Vagina (tissue), 2 donors: ENCODE results near the gene LONP2.

ENCODE experiments used
- CTCF ChIP-seq, 3 experiments: fragments of 450-650 bp in 2 of 3; fragments of 200-600 bp in 1 of 3; sonication (generic) in 1 of 3; IDR thresholded peaks; one replicate each; pipeline ENCODE4 v1.5.1; 2017 to 2019; ENCODE audit warnings: antibody characterized with exemption in 3 of 3, mild to moderate bottlenecking in 2 of 3, moderate library complexity in 2 of 3
- POLR2AphosphoS5 ChIP-seq, 2 donors: sonication (generic); formaldehyde crosslinking; IDR thresholded peaks; one replicate each; pipeline ENCODE4 v1.9.0; 2017; ENCODE audit warnings: antibody characterized with exemption in 2 of 2, mild to moderate bottlenecking in 2 of 2, low read depth in 1 of 2; ENCODE audit not compliant: insufficient read depth in 1 of 2

- no peak for TF ChIP-seq CTCF (IDR thresholded peaks at IDR 0.05)
- no peak for TF ChIP-seq POLR2AphosphoS5 (IDR thresholded peaks at IDR 0.05; ENCODE audit: insufficient read depth in 1 of 2, low read depth in 1 of 2)
Measured at GRCh38 chr16:48356633-48357376, 112.7 kb downstream of the LONP2 start.
